Tibial nerve (tissue), 4 donors: ENCODE measurements around the gene RELL1.

Experiments
- EP300 ChIP-seq, 2 donors: sonication (generic); formaldehyde crosslinking; IDR thresholded peaks; one replicate each; pipeline ENCODE4 v1.6.1; 2017; ENCODE audit warnings: antibody characterized with exemption in 2 of 2, mild to moderate bottlenecking in 1 of 2
- POLR2A ChIP-seq, 2 donors: fragments of 450-650 bp; IDR thresholded peaks; one replicate each; pipeline ENCODE4 v1.6.1; 2017; ENCODE audit warnings: antibody characterized with exemption in 2 of 2, mild to moderate bottlenecking in 2 of 2, moderate library complexity in 2 of 2
- TF ChIP-seq, protein P1 (sequence below), 5 experiments: fragments of 200-600 bp in 3 of 5; fragments of 450-650 bp in 2 of 5; sonication (generic) in 3 of 5; IDR thresholded peaks; one replicate each; pipeline ENCODE4 v1.5.1; 2016 to 2019; ENCODE audit warnings: antibody characterized with exemption in 5 of 5, mild to moderate bottlenecking in 3 of 5, moderate library complexity in 2 of 5

DNA sequence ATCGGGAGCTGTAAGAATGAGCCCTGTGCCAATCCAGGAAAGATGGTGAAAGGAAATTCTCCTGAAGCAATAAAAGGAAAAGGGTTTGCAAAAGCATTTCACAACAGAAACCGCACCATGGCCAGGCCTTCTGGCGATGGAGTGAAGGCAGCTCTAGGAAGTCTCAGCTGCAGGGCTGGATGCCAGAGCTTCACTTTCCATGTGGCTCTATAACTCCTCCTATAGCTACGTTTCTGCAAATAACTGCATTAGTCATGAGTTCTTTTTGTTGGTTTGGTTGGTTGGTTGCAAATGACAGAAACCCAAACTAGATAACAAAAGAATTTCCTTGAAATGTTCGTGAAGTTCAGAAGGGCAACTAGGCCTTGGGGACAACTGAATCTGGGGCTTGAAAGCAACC is 84.6 kb downstream of the RELL1 start:
- TF ChIP-seq, protein P1, sequence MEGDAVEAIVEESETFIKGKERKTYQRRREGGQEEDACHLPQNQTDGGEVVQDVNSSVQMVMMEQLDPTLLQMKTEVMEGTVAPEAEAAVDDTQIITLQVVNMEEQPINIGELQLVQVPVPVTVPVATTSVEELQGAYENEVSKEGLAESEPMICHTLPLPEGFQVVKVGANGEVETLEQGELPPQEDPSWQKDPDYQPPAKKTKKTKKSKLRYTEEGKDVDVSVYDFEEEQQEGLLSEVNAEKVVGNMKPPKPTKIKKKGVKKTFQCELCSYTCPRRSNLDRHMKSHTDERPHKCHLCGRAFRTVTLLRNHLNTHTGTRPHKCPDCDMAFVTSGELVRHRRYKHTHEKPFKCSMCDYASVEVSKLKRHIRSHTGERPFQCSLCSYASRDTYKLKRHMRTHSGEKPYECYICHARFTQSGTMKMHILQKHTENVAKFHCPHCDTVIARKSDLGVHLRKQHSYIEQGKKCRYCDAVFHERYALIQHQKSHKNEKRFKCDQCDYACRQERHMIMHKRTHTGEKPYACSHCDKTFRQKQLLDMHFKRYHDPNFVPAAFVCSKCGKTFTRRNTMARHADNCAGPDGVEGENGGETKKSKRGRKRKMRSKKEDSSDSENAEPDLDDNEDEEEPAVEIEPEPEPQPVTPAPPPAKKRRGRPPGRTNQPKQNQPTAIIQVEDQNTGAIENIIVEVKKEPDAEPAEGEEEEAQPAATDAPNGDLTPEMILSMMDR (IDR thresholded peaks at IDR 0.05): no peak
- TF ChIP-seq POLR2A (IDR thresholded peaks at IDR 0.05): no peak
- TF ChIP-seq EP300 (IDR thresholded peaks at IDR 0.05): no peak
